Neural progenitor cell (in vitro differentiated cells): ENCODE data around the gene SPRR4. TPM values are rescaled to one million over a fixed set of nuclear protein-coding genes. Genes with fewer than 3 reads are reported as not detected.

Experiments used
- DNase-seq: peaks from one replicate; pipeline ENCODE4 v3.0.0-alpha.2; 2016; ENCODE audit warnings: low spot score
- H2AFZ ChIP-seq: fragments of 200-600 bp; sonication (generic); replicated peaks from 2 replicates; pipeline ENCODE4 v1.6.1; 2016; ENCODE audit warnings: antibody characterized with exemption
- H3F3A ChIP-seq: fragments of 200-600 bp; sonication (generic); 2 replicates; pipeline ENCODE4 v1.6.1; 2016; ENCODE audit warnings: antibody characterized with exemption, low read depth
- H3K27ac ChIP-seq: fragments of 200-600 bp; sonication (generic); 2 replicates; pipeline ENCODE4 v1.5.1; 2016; ENCODE audit warnings: mild to moderate bottlenecking
- H3K27me3 ChIP-seq: fragments of 200-600 bp; sonication (generic); 2 replicates; pipeline ENCODE4 v1.6.1; 2016; ENCODE audit warnings: mild to moderate bottlenecking, moderate library complexity
- H3K36me3 ChIP-seq: fragments of 200-600 bp; sonication (generic); 2 replicates; pipeline ENCODE4 v1.5.1; 2016
- H3K4me1 ChIP-seq: fragments of 200-600 bp; sonication (generic); 2 replicates; pipeline ENCODE4 v1.6.1; 2016; ENCODE audit warnings: mixed run types
- H3K4me2 ChIP-seq: fragments of 200-600 bp; sonication (generic); 2 replicates; pipeline ENCODE4 v1.6.1; 2016
- H3K4me3 ChIP-seq: fragments of 200-600 bp; sonication (generic); 2 replicates; pipeline ENCODE4 v1.5.1; 2016
- H3K79me2 ChIP-seq: fragments of 200-600 bp; sonication (generic); 2 replicates; pipeline ENCODE4 v1.6.1; 2016; ENCODE audit warnings: low read depth
- H3K9ac ChIP-seq: fragments of 200-600 bp; sonication (generic); 2 replicates; pipeline ENCODE4 v1.6.1; 2016
- H3K9me3 ChIP-seq: fragments of 200-600 bp; sonication (generic); 2 replicates; pipeline ENCODE4 v1.5.1; 2016; ENCODE audit warnings: low read depth
- H4K20me1 ChIP-seq: fragments of 200-600 bp; sonication (generic); 2 replicates; pipeline ENCODE4 v1.6.1; 2016; ENCODE audit warnings: low read depth
- H3K27ac Mint-ChIP-seq: 3 replicates; pipeline ENCODE4 v1.8.0; 2021; ENCODE audit warnings: mixed read lengths
- H3K27me3 Mint-ChIP-seq: 2 replicates; pipeline ENCODE4 v1.8.0; 2022; ENCODE audit warnings: low read depth, mild to moderate bottlenecking, inconsistent platforms, moderate library complexity, mixed read lengths; ENCODE audit not compliant: insufficient read depth
- H3K36me3 Mint-ChIP-seq: 3 replicates; pipeline ENCODE4 v1.8.0; 2021; ENCODE audit warnings: mixed read lengths
- H3K4me1 Mint-ChIP-seq: 3 replicates; pipeline ENCODE4 v1.8.0; 2021; ENCODE audit warnings: mixed read lengths
- H3K4me3 Mint-ChIP-seq: 3 replicates; pipeline ENCODE4 v1.8.0; 2021; ENCODE audit warnings: mild to moderate bottlenecking, moderate library complexity, mixed read lengths
- H3K9me3 Mint-ChIP-seq: 3 replicates; pipeline ENCODE4 v1.8.0; 2020; ENCODE audit warnings: mixed read lengths
- CTCF ChIP-seq: fragments of 200-600 bp; sonication (generic); IDR thresholded peaks from 2 replicates; pipeline ENCODE4 v1.5.1; 2017; ENCODE audit warnings: antibody characterized with exemption, mild to moderate bottlenecking
- EZH2 ChIP-seq: fragments of 200-600 bp; sonication (generic); IDR thresholded peaks from 2 replicates; pipeline ENCODE4 v1.6.1; 2017; ENCODE audit warnings: antibody characterized with exemption, mild to moderate bottlenecking, moderate library complexity
- EZH2phosphoT487 ChIP-seq: fragments of 200-600 bp; sonication (generic); IDR thresholded peaks from 2 replicates; pipeline ENCODE4 v1.6.1; 2017; ENCODE audit warnings: antibody characterized with exemption
- total RNA-seq: library from RNA; depleted of rRNA; stranded (reverse); fragments of >200 nt; gene quantifications from 2 replicates; pipeline ENCODE4 v1.2.3, GENCODE V29; 2015; ENCODE audit warnings: low replicate concordance

Gene SPRR4
- total RNA-seq, 1 donor from 2014 or later = not detected

GRCh38 chr1:152995842-152996241, 25.4 kb downstream of the SPRR4 start:
- H3K36me3 ChIP-seq = no peaks in the 10 kb centered on the region
- Mint-ChIP-seq H3K27ac (no peak overlapping the region), H3K36me3 (no peaks in the 10 kb centered on the region), H3K9me3 (peaks cover 3% of the 10 kb centered on the region), H3K4me1 (no peaks in the 10 kb centered on the region), H3K4me3 (no peak overlapping the region), H3K27me3 (no peaks in the 10 kb centered on the region)
- H3K9ac ChIP-seq = no peak overlapping the region
- H3K27ac ChIP-seq = no peak overlapping the region
- no peak overlapping the region for H3K4me3 ChIP-seq
- H3K4me1 ChIP-seq = no peaks in the 10 kb centered on the region
- H3K4me2 ChIP-seq = no peak overlapping the region
- no peaks in the 10 kb centered on the region for H3K27me3 ChIP-seq
- TF ChIP-seq EZH2 = no peak
- TF ChIP-seq EZH2phosphoT487 = no peak
- no peak for TF ChIP-seq CTCF
- H3F3A ChIP-seq = no peaks in the 10 kb centered on the region
- no peak for DNase-seq
- no peaks in the 10 kb centered on the region for H3K79me2 ChIP-seq
- H2AFZ ChIP-seq = no peak overlapping the region
- H3K9me3 ChIP-seq = peaks cover 40% of the 10 kb centered on the region
- H4K20me1 ChIP-seq = no peaks in the 10 kb centered on the region

GRCh38 chr1:152996633-152997400, 26.4 kb downstream of the SPRR4 start:
- Histone ChIP-seq H3F3A (no peaks in the 10 kb centered on the region), H2AFZ (no peak overlapping the region), H3K27me3 (no peaks in the 10 kb centered on the region), H3K4me2 (no peak overlapping the region), H3K4me1 (no peaks in the 10 kb centered on the region), H3K79me2 (no peaks in the 10 kb centered on the region), H4K20me1 (no peaks in the 10 kb centered on the region), H3K9me3 (peaks cover 40% of the 10 kb centered on the region), H3K9ac (no peak overlapping the region), H3K27ac (no peak overlapping the region), H3K36me3 (no peaks in the 10 kb centered on the region), H3K4me3 (no peak overlapping the region)
- Mint-ChIP-seq H3K9me3 (peaks cover 3% of the 10 kb centered on the region), H3K27ac (no peak overlapping the region), H3K27me3 (no peaks in the 10 kb centered on the region), H3K4me1 (no peaks in the 10 kb centered on the region), H3K4me3 (no peak overlapping the region), H3K36me3 (no peaks in the 10 kb centered on the region)
- TF ChIP-seq EZH2 = no peak
- TF ChIP-seq CTCF = no peak
- TF ChIP-seq EZH2phosphoT487 = no peak
- DNase-seq = peak; percentile 7

- DNase-seq = no peak
- Histone ChIP-seq H3K4me2 (no peak overlapping the region), H3K27ac (no peak overlapping the region), H3K9me3 (peaks cover 46% of the 10 kb centered on the region), H3K27me3 (no peaks in the 10 kb centered on the region), H3F3A (no peaks in the 10 kb centered on the region), H3K9ac (no peak overlapping the region), H3K4me3 (no peak overlapping the region), H2AFZ (no peak overlapping the region), H3K4me1 (no peaks in the 10 kb centered on the region), H4K20me1 (no peaks in the 10 kb centered on the region), H3K79me2 (no peaks in the 10 kb centered on the region), H3K36me3 (no peaks in the 10 kb centered on the region)
- TF ChIP-seq CTCF = no peak
- TF ChIP-seq EZH2 = no peak
- TF ChIP-seq EZH2phosphoT487 = no peak
- Mint-ChIP-seq H3K36me3 (no peaks in the 10 kb centered on the region), H3K4me1 (no peaks in the 10 kb centered on the region), H3K4me3 (no peak overlapping the region), H3K27me3 (no peaks in the 10 kb centered on the region), H3K9me3 (peaks cover 3% of the 10 kb centered on the region), H3K27ac (no peak overlapping the region)
These were observed 27.5 kb downstream of the SPRR4 start for GRCh38 chr1:152997901-152998300.
